ENCODE measurements around the gene ZFHX3. TPM values are rescaled to one million over a fixed set of nuclear protein-coding genes. Genes with fewer than 3 reads are reported as not detected.

Gene ZFHX3
- polyA plus RNA-seq, 1 donor from 2014 or later = 26.4 TPM

DNA sequence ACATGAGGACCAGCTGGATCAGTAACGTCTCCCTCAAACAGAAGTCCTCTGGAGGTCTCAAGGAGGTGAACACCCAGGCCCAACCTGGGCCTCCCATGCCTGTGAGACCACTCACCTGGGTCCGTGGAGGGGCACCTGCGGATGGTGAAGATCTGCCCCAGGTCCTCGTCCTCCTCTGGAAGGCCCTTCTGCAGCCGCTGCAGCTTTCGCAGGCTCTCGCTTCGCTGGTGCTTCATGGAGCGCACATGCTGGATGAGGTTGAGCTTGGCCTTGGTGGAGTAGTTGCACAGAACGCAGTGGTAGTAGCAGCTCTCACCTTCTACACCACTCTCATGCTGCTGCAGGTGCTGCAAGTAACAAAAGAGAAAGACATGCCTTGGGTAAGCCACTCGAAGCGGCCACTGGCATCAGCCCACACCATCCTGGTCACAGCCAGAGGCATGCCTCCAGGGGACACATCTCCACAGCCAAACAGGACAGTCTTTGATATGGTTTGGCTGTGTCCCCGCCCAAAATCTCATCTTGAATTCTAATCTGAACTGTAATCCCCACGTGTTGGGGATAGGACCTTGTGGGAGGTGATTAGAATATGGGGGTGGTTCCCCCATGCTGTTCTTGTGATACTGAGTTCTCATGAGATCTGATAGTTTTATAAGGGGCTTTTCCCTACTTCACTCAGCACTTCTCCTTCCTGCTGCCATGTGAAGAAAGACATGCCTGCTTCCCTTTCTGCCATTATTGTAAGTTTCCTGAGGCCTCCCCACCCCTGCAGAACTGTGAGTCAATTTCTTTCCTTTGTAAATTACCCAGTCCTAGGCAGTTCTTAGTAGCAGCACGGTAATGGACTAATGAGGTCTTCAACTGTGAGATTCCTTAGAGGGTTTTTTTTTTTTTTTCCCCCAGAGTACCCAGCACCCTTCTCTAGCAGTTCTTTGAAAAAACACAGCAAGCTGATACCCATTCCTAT lies 158.0 kb downstream of the ZFHX3 start:
- Histone ChIP-seq H3K4me3 (ENCODE audit: low read length) (no peak overlapping the region), H3K4me2 (ENCODE audit: low read length) (no peak overlapping the region), H3K36me3 (ENCODE audit: insufficient read depth, low read length) (peaks cover 24% of the 10 kb centered on the region), H4K20me1 (ENCODE audit: insufficient read depth) (peaks cover 48% of the 10 kb centered on the region), H3K9me2 (ENCODE audit: insufficient read depth, low read length) (no peaks in the 10 kb centered on the region), H3K79me2 (replicated peaks; ENCODE audit: insufficient read depth, low read length) (peaks cover 95% of the 10 kb centered on the region), H3K9me3 (ENCODE audit: low read length) (no peaks in the 10 kb centered on the region), H3K27me3 (ENCODE audit: insufficient read depth, low read depth, low read length) (no peaks in the 10 kb centered on the region), H2AFZ (ENCODE audit: low read depth, low read length) (no peak overlapping the region), H3K9ac (ENCODE audit: low read length) (no peak overlapping the region), H3F3A (ENCODE audit: insufficient read depth, low read length, poor library complexity, severe bottlenecking) (peaks cover 3% of the 10 kb centered on the region), H3K27ac (ENCODE audit: low read length) (no peak overlapping the region)
- no peak for TF ChIP-seq MXI1 (conservative IDR thresholded peaks at IDR 0.05; ENCODE audit: poor library complexity, severe bottlenecking)
- TF ChIP-seq TAF1 (IDR thresholded peaks at IDR 0.05; ENCODE audit: low read depth) = no peak
- no peak for TF ChIP-seq CTCF (IDR thresholded peaks at IDR 0.05; ENCODE audit: poor library complexity, severe bottlenecking)
- TF ChIP-seq SMC3 (conservative IDR thresholded peaks at IDR 0.05; ENCODE audit: poor library complexity) = no peak
- no peak for TF ChIP-seq POLR2AphosphoS5 (IDR thresholded peaks at IDR 0.05)
- no peak for TF ChIP-seq REST (IDR thresholded peaks at IDR 0.05; ENCODE audit: borderline replicate concordance)
- TF ChIP-seq EZH2 (IDR thresholded peaks at IDR 0.05; ENCODE audit: borderline replicate concordance, insufficient read depth, low read length, poor library complexity, severe bottlenecking) = no peak
- no peak for TF ChIP-seq EP300 (conservative IDR thresholded peaks at IDR 0.05; ENCODE audit: poor library complexity, severe bottlenecking)
- no peak for TF ChIP-seq RAD21 (conservative IDR thresholded peaks at IDR 0.05)

GRCh38 chr16:72887537-72887936 lies 160.4 kb downstream of the ZFHX3 start:
- peaks cover 25% of the 10 kb centered on the region for H3K36me3 ChIP-seq (ENCODE audit: insufficient read depth, low read length)
- H3F3A ChIP-seq (ENCODE audit: insufficient read depth, low read length, poor library complexity, severe bottlenecking) = peaks cover 3% of the 10 kb centered on the region
- H3K9ac ChIP-seq (ENCODE audit: low read length) = no peak overlapping the region
- H3K27me3 ChIP-seq (ENCODE audit: insufficient read depth, low read depth, low read length) = no peaks in the 10 kb centered on the region
- H3K4me3 ChIP-seq (ENCODE audit: low read length) = no peak overlapping the region
- no peak overlapping the region for H3K4me2 ChIP-seq (ENCODE audit: low read length)
- H2AFZ ChIP-seq (ENCODE audit: low read depth, low read length) = no peak overlapping the region
- H3K27ac ChIP-seq (ENCODE audit: low read length) = no peak overlapping the region
- peak; percentile 21 for TF ChIP-seq POLR2AphosphoS5 (IDR thresholded peaks at IDR 0.05)
- TF ChIP-seq CTCF (IDR thresholded peaks at IDR 0.05; ENCODE audit: poor library complexity, severe bottlenecking) = no peak
- H4K20me1 ChIP-seq (ENCODE audit: insufficient read depth) = peaks cover 36% of the 10 kb centered on the region
- no peaks in the 10 kb centered on the region for H3K9me3 ChIP-seq (ENCODE audit: low read length)
- peaks cover 95% of the 10 kb centered on the region for H3K79me2 ChIP-seq (replicated peaks; ENCODE audit: insufficient read depth, low read length)
- no peaks in the 10 kb centered on the region for H3K9me2 ChIP-seq (ENCODE audit: insufficient read depth, low read length)

Data from neural cell (in vitro differentiated cells).